Mucosa of stomach (tissue), 1 donor: ENCODE data around the gene FOXE1.

Source experiments
- H3K27me3 ChIP-seq: one replicate; pipeline ENCODE4 v1.7.0; 2013; ENCODE audit warnings: mild to moderate bottlenecking, low read length; ENCODE audit not compliant: control insufficient read depth, insufficient read depth
- H3K36me3 ChIP-seq: one replicate; pipeline ENCODE4 v1.7.0; 2013; ENCODE audit warnings: low read length; ENCODE audit not compliant: control insufficient read depth, insufficient read depth
- H3K4me1 ChIP-seq: one replicate; pipeline ENCODE4 v1.7.0; 2013; ENCODE audit warnings: mild to moderate bottlenecking, low read length; ENCODE audit not compliant: control insufficient read depth, insufficient read depth
- H3K4me3 ChIP-seq: one replicate; pipeline ENCODE4 v1.7.0; 2013; ENCODE audit warnings: low read length
- H3K9ac ChIP-seq: one replicate; pipeline ENCODE4 v1.7.0; 2013; ENCODE audit warnings: mild to moderate bottlenecking, low read length, moderate library complexity
- H3K9me3 ChIP-seq: one replicate; pipeline ENCODE4 v1.7.0; 2013; ENCODE audit warnings: mild to moderate bottlenecking, low read length, moderate library complexity; ENCODE audit not compliant: control insufficient read depth
- donor health status: Pancreatic carcinoma.

Gene FOXE1

DNA sequence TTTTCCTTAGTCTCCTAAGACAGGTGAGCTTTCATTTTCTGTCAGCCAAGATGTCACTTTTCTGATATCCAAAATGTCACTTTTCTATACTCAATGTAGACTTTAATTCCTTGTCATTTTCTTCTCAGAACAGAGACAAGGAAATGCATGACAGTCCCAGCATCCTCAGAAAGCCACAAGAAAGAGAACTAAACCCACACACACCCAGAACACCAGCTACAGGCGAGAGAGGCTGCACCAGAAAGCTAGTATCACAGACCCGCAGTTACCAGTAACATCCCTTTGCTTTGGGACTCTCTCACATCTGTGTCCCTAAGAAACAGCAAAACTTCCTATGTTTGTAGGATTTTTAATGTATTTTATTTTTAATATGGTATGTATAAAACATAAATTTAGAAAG lies 52.2 kb downstream of the FOXE1 start:
- no peaks in the 10 kb centered on the region for H3K27me3 ChIP-seq
- no peak overlapping the region for H3K4me3 ChIP-seq
- H3K36me3 ChIP-seq: peaks cover under 1% of the 10 kb centered on the region
- H3K9ac ChIP-seq: no peak overlapping the region
- no peaks in the 10 kb centered on the region for H3K9me3 ChIP-seq
- H3K4me1 ChIP-seq: no peaks in the 10 kb centered on the region
